Measurements from ENCODE around the gene PDZRN3. TPM values are rescaled to one million over a fixed set of nuclear protein-coding genes. Genes with fewer than 3 reads are reported as not detected.

The PDZRN3 gene
- total RNA-seq (42.9 and 48.2 TPM in 2 replicates), polyA plus RNA-seq (60.5 and 62.3 TPM in 2 replicates)

DNA sequence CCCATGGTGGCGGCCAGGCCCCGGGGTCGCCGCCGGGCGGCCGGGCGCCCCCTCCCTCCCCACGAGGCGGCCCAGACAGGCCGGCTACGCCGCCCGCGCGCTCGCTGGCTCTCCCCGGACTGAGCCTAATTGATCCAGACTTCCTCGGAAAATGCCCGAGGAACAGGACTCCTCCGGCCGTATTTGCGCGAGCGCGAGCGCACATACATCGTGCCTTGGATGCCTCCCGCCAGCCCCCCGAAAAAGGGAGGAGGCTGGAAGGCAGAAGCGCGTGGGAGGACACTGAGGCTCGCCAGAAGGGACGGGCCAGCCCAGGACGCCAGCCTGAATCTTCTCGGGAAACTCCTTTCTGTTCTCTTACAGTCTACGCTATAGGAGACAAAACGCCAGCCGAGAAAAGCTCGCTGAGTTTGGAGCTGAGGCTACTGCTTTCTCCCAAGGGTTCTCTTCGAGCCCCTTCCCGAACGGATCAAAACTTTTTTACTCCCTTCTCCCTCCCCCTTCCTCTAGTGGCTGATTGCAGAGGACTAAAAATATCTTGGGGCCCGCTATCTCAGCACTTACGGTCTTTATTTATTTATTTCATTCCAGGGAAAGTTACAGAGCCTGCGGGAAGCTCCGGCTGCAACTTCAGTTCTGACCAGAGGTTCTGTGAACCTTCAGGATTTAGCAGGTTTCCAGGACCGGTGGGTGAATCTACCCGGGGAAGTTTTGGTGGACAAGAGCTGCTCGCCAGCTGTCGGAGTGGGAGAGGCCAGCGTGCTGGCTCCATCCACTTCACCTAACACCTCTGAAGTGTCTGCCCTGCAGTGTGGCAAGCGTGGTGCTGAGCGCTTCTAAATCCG lies at the start of gene PDZRN3:
Gene PDZRN3 (minus strand): TSS at position 121 of the 845 bp plus-strand sequence.
- Histone ChIP-seq H3K4me2 (peak within 1 kb of the TSS; percentile 87), H2AFZ (peak within 1 kb of the TSS; percentile 66), H3K4me1 (ENCODE audit: insufficient read depth) (peaks cover 27% of the 10 kb centered on the region), H3K27ac (peak within 1 kb of the TSS; percentile 83), H3K9me3 (ENCODE audit: low read depth) (no peaks in the 10 kb centered on the region), H3K36me3 (replicated peaks; ENCODE audit: insufficient read depth, low read depth) (no peaks in the 10 kb centered on the region), H3K27me3 (no peaks in the 10 kb centered on the region), H4K20me1 (ENCODE audit: insufficient read depth, poor library complexity, severe bottlenecking) (peaks cover 7% of the 10 kb centered on the region), H3K9me2 (replicated peaks; ENCODE audit: insufficient read depth) (no peaks in the 10 kb centered on the region), H3K4me3 (peak within 1 kb of the TSS; percentile 39), H3K79me2 (peaks cover 42% of the 10 kb centered on the region)
- DNase-seq (ENCODE audit: low spot score), result peak; percentile 80
- 1% methylated on average over 43 of the region's 55 CpGs for WGBS (ENCODE audit: low lambda C conversion rate, missing lambda C conversion rate)
- TF ChIP-seq EZH2 (IDR thresholded peaks at IDR 0.05; ENCODE audit: borderline replicate concordance), result no peak
- TF ChIP-seq, protein P1, sequence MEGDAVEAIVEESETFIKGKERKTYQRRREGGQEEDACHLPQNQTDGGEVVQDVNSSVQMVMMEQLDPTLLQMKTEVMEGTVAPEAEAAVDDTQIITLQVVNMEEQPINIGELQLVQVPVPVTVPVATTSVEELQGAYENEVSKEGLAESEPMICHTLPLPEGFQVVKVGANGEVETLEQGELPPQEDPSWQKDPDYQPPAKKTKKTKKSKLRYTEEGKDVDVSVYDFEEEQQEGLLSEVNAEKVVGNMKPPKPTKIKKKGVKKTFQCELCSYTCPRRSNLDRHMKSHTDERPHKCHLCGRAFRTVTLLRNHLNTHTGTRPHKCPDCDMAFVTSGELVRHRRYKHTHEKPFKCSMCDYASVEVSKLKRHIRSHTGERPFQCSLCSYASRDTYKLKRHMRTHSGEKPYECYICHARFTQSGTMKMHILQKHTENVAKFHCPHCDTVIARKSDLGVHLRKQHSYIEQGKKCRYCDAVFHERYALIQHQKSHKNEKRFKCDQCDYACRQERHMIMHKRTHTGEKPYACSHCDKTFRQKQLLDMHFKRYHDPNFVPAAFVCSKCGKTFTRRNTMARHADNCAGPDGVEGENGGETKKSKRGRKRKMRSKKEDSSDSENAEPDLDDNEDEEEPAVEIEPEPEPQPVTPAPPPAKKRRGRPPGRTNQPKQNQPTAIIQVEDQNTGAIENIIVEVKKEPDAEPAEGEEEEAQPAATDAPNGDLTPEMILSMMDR (IDR thresholded peaks at IDR 0.05; ENCODE audit: poor library complexity), result no peak
- TF ChIP-seq EZH2phosphoT487 (IDR thresholded peaks at IDR 0.05; ENCODE audit: low read depth, severe bottlenecking, unreplicated experiment), result no peak

DNA sequence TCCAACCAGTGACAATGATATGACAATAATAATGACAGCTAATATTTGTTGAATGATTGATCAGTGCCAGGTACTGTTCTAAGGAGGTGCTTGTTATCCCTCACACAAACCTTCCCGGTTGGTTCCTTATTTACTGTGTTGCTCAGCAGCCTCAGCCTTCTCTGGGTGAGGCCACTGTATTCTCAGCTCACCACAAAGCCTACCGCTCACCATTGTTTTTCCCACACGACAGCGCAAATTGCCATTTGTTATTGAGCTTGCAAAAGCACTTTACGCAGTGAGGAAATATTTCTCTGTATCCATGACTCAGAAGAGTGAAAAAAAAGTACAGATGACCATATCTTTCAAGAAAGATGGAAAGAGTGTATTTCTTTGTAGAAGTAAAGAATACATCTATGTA lies 49.5 kb upstream of the PDZRN3 start:
- no peaks in the 10 kb centered on the region for H3K4me1 ChIP-seq (ENCODE audit: insufficient read depth)
- H3K4me3 ChIP-seq, result no peak overlapping the region
- H2AFZ ChIP-seq, result no peak overlapping the region
- no peaks in the 10 kb centered on the region for H4K20me1 ChIP-seq (ENCODE audit: insufficient read depth, poor library complexity, severe bottlenecking)
- TF ChIP-seq EZH2phosphoT487 (IDR thresholded peaks at IDR 0.05; ENCODE audit: low read depth, severe bottlenecking, unreplicated experiment) (no peak), EZH2 (IDR thresholded peaks at IDR 0.05; ENCODE audit: borderline replicate concordance) (no peak)
- TF ChIP-seq, protein P1 (IDR thresholded peaks at IDR 0.05; ENCODE audit: poor library complexity), result no peak
- no peak overlapping the region for H3K27ac ChIP-seq
- WGBS (ENCODE audit: low lambda C conversion rate, missing lambda C conversion rate), result 51% methylated on average over 5 of the region's 5 CpGs
- H3K9me2 ChIP-seq (replicated peaks; ENCODE audit: insufficient read depth), result no peaks in the 10 kb centered on the region
- H3K79me2 ChIP-seq, result no peaks in the 10 kb centered on the region
- no peaks in the 10 kb centered on the region for H3K9me3 ChIP-seq (ENCODE audit: low read depth)
- DNase-seq (ENCODE audit: low spot score), result peak; percentile 16
- no peaks in the 10 kb centered on the region for H3K36me3 ChIP-seq (replicated peaks; ENCODE audit: insufficient read depth, low read depth)
- no peak overlapping the region for H3K4me2 ChIP-seq
- no peaks in the 10 kb centered on the region for H3K27me3 ChIP-seq

DNA sequence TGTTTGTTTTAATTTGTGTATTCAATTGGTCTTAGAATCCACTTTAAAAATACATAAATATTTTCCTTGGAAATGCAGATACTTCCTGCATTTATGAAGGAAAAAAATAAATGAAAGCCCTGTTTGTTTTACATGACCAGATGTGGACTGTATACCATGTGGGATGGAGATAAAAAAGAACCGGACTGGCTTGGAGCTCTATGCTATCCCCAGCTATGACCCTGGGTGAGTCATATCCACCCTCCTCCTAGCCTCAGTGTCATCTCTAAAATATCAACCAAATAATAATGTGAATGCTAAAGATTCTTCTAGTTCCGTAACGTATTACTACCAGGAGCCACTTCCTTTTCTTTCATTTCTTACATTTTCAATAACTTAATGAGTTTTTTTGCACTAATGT lies 44.5 kb upstream of the PDZRN3 start:
- H3K4me2 ChIP-seq, result no peak overlapping the region
- H3K4me1 ChIP-seq (ENCODE audit: insufficient read depth), result peaks cover 4% of the 10 kb centered on the region
- no peaks in the 10 kb centered on the region for H3K9me2 ChIP-seq (replicated peaks; ENCODE audit: insufficient read depth)
- no peak for TF ChIP-seq EZH2 (IDR thresholded peaks at IDR 0.05; ENCODE audit: borderline replicate concordance)
- no peak for TF ChIP-seq EZH2phosphoT487 (IDR thresholded peaks at IDR 0.05; ENCODE audit: low read depth, severe bottlenecking, unreplicated experiment)
- TF ChIP-seq, protein P1 (IDR thresholded peaks at IDR 0.05; ENCODE audit: poor library complexity), result no peak
- no peaks in the 10 kb centered on the region for H3K79me2 ChIP-seq
- H3K27ac ChIP-seq, result no peak overlapping the region
- H3K4me3 ChIP-seq, result no peak overlapping the region
- no peaks in the 10 kb centered on the region for H3K27me3 ChIP-seq
- H2AFZ ChIP-seq, result no peak overlapping the region
- no peaks in the 10 kb centered on the region for H3K9me3 ChIP-seq (ENCODE audit: low read depth)
- no peaks in the 10 kb centered on the region for H3K36me3 ChIP-seq (replicated peaks; ENCODE audit: insufficient read depth, low read depth)
- WGBS (ENCODE audit: low lambda C conversion rate, missing lambda C conversion rate), result 77% methylated on average over 3 of the region's 3 CpGs
- no peak for DNase-seq (ENCODE audit: low spot score)
- no peaks in the 10 kb centered on the region for H4K20me1 ChIP-seq (ENCODE audit: insufficient read depth, poor library complexity, severe bottlenecking)
